Activated naive CD4-positive, alpha-beta T cell treated with anti-CD3 and anti-CD28 coated beads for 36 hours (primary cell): ENCODE data around the gene MRPL9. TPM values are rescaled to one million over a fixed set of nuclear protein-coding genes. Genes with fewer than 3 reads are reported as not detected.
"Not testable (repeated sequence)": the region's sequence is repeated elsewhere in the genome, so short reads cannot be mapped to it uniquely, and the experiment has no call there.

Experiments used
- CTCF ChIA-PET: fragments of 350-600 bp; sonication (Branson Sonifier 250); formaldehyde crosslinking; loops from one replicate; lab custom pipeline; 2021; ENCODE audit warnings: antibody characterized with exemption; lab: Charles Lee
- DNase-seq: peaks from one replicate; pipeline ENCODE4 v3.0.0-alpha.2; 2020
- H3K27ac Mint-ChIP-seq: one replicate; pipeline ENCODE4 v1.8.0; 2021; ENCODE audit warnings: mild to moderate bottlenecking, mixed read lengths
- H3K27me3 Mint-ChIP-seq: one replicate; pipeline ENCODE4 v1.8.0; 2021; ENCODE audit warnings: low read depth, mixed read lengths
- H3K36me3 Mint-ChIP-seq: one replicate; pipeline ENCODE4 v1.8.0; 2021; ENCODE audit warnings: low read depth, mixed read lengths
- H3K4me1 Mint-ChIP-seq: one replicate; pipeline ENCODE4 v1.8.0; 2021; ENCODE audit warnings: low read depth, mixed read lengths
- H3K4me3 Mint-ChIP-seq: one replicate; pipeline ENCODE4 v1.8.0; 2021; ENCODE audit warnings: mild to moderate bottlenecking, moderate library complexity, mixed read lengths
- H3K9me3 Mint-ChIP-seq: one replicate; pipeline ENCODE4 v1.8.0; 2021; ENCODE audit warnings: mixed read lengths
- intact Hi-C: fragments of 100-400 bp; cut with micrococcal nuclease; formaldehyde crosslinking; loops from one replicate; pipeline ENCODE4 v1.15.1; 2023
- total RNA-seq, 2 experiments: library from RNA; stranded (reverse); gene quantifications; one replicate each; pipeline ENCODE4 v1.2.3, GENCODE V29; 2021

MRPL9 gene
- total RNA-seq, 2 experiments from 2014 or later: 157 to 160 TPM

- H3K36me3 Mint-ChIP-seq: peaks cover 20% of the 10 kb centered on the region
- no peak overlapping the region for H3K27ac Mint-ChIP-seq
- no peaks in the 10 kb centered on the region for H3K9me3 Mint-ChIP-seq
- H3K4me3 Mint-ChIP-seq: no peak overlapping the region
- CTCF ChIA-PET: interaction anchor here (0.5 to 1.8 kb wide), 5 partner anchors 75 to 458 kb away, joined by 3 to 5 read pairs (median 4); no protein-coding TSS in a partner anchor
- peaks cover 26% of the 10 kb centered on the region for H3K4me1 Mint-ChIP-seq
- H3K27me3 Mint-ChIP-seq: no peaks in the 10 kb centered on the region
- intact Hi-C loops: no loop called here
- DNase-seq: no peak
These were observed 4.1 kb downstream of the MRPL9 start for GRCh38 chr1:151759241-151759640.

GRCh38 chr1:151756291-151756690, 7.0 kb downstream of the MRPL9 start:
- peak; percentile 26 for DNase-seq
- Mint-ChIP-seq H3K4me1 (peaks cover 13% of the 10 kb centered on the region), H3K9me3 (no peaks in the 10 kb centered on the region), H3K4me3 (no peak overlapping the region), H3K27ac (peak overlapping the region; percentile 22), H3K36me3 (peaks cover 13% of the 10 kb centered on the region), H3K27me3 (no peaks in the 10 kb centered on the region)
- CTCF ChIA-PET: interaction anchor here (1.5 kb wide), 1 partner anchor 80 kb away, joined by 8 read pairs; no protein-coding TSS in a partner anchor
- intact Hi-C loops: no loop called here

GRCh38 chr1:151741516-151741915, 21.8 kb downstream of the MRPL9 start:
- CTCF ChIA-PET: no interaction called here
- H3K27me3 Mint-ChIP-seq: peaks cover 2% of the 10 kb centered on the region

GRCh38 chr1:151739590-151740355, 23.5 kb downstream of the MRPL9 start:
- intact Hi-C loops: no loop called here
- no peaks in the 10 kb centered on the region for H3K4me1 Mint-ChIP-seq
- H3K27me3 Mint-ChIP-seq: no peaks in the 10 kb centered on the region
- DNase-seq: no peak
- no peaks in the 10 kb centered on the region for H3K36me3 Mint-ChIP-seq
- peaks cover 18% of the 10 kb centered on the region for H3K9me3 Mint-ChIP-seq
- no peak overlapping the region for H3K27ac Mint-ChIP-seq
- CTCF ChIA-PET: interaction anchor here (0.6 kb wide), 1 partner anchor 148 kb away, joined by 3 read pairs; no protein-coding TSS in a partner anchor
- no peak overlapping the region for H3K4me3 Mint-ChIP-seq

More at GRCh38 chr1:151741516-151741915, 21.8 kb downstream of the MRPL9 start:
- Mint-ChIP-seq H3K36me3 (no peaks in the 10 kb centered on the region), H3K4me3 (no peak overlapping the region), H3K9me3 (peaks cover 18% of the 10 kb centered on the region), H3K27ac (no peak overlapping the region), H3K4me1 (no peaks in the 10 kb centered on the region)
- intact Hi-C loops: no loop called here
- DNase-seq: no peak

GRCh38 chr1:151737479-151737878, 25.8 kb downstream of the MRPL9 start:
- Mint-ChIP-seq H3K4me1 (no peaks in the 10 kb centered on the region), H3K27ac (no peak overlapping the region), H3K9me3 (peaks cover 18% of the 10 kb centered on the region), H3K27me3 (no peaks in the 10 kb centered on the region), H3K4me3 (no peak overlapping the region), H3K36me3 (no peaks in the 10 kb centered on the region)
- intact Hi-C loops: no loop called here
- CTCF ChIA-PET: interaction anchor here (0.9 to 1.2 kb wide), 2 partner anchors 9 to 436 kb away, joined by 3 read pairs; no protein-coding TSS in a partner anchor
- no peak for DNase-seq

- Mint-ChIP-seq H3K9me3 (peaks cover 18% of the 10 kb centered on the region), H3K27ac (no peak overlapping the region), H3K36me3 (no peaks in the 10 kb centered on the region), H3K27me3 (no peaks in the 10 kb centered on the region), H3K4me3 (no peak overlapping the region), H3K4me1 (no peaks in the 10 kb centered on the region)
- intact Hi-C loops: no loop called here
- CTCF ChIA-PET: no interaction called here
- no peak for DNase-seq
These were observed 26.3 kb downstream of the MRPL9 start for GRCh38 chr1:151737026-151737425.

- intact Hi-C loops: not testable (repeated sequence)
These were observed 29.3 kb downstream of the MRPL9 start for GRCh38 chr1:151733995-151734394.

GRCh38 chr1:151733126-151733525, 30.2 kb downstream of the MRPL9 start:
- intact Hi-C loops: no loop called here
- no peaks in the 10 kb centered on the region for H3K4me1 Mint-ChIP-seq
- H3K27ac Mint-ChIP-seq: no peak overlapping the region
- no peak for DNase-seq
- H3K4me3 Mint-ChIP-seq: no peak overlapping the region
- CTCF ChIA-PET: interaction anchor here (0.6 to 2.2 kb wide), 5 partner anchors 18 to 175 kb away, joined by 3 to 9 read pairs (median 6); no protein-coding TSS in a partner anchor
- H3K36me3 Mint-ChIP-seq: no peaks in the 10 kb centered on the region
- peaks cover 15% of the 10 kb centered on the region for H3K9me3 Mint-ChIP-seq
- H3K27me3 Mint-ChIP-seq: peaks cover 4% of the 10 kb centered on the region

More at GRCh38 chr1:151733995-151734394, 29.3 kb downstream of the MRPL9 start:
- not testable (repeated sequence) for H3K4me3 Mint-ChIP-seq, H3K36me3 Mint-ChIP-seq, DNase-seq, H3K27ac Mint-ChIP-seq, H3K4me1 Mint-ChIP-seq, H3K27me3 Mint-ChIP-seq
- H3K9me3 Mint-ChIP-seq: peaks cover 18% of the 10 kb centered on the region
- CTCF ChIA-PET: interaction anchor here (0.6 to 2.6 kb wide), 18 partner anchors 8 to 404 kb away, joined by 3 to 19 read pairs (median 4); partner anchors contain the start of genes MRPL9 and RIIAD1

- Mint-ChIP-seq H3K27me3 (peaks cover 24% of the 10 kb centered on the region), H3K4me3 (no peak overlapping the region), H3K9me3 (no peaks in the 10 kb centered on the region), H3K4me1 (no peaks in the 10 kb centered on the region), H3K36me3 (no peaks in the 10 kb centered on the region), H3K27ac (no peak overlapping the region)
- intact Hi-C loops: no loop called here
- no peak for DNase-seq
- CTCF ChIA-PET: interaction anchor here (1.0 kb wide), 1 partner anchor 45 kb away, joined by 3 read pairs; no protein-coding TSS in a partner anchor
These were observed 33.4 kb downstream of the MRPL9 start for GRCh38 chr1:151729966-151730291.

- CTCF ChIA-PET: interaction anchor here (0.6 to 1.4 kb wide), 5 partner anchors 8 to 446 kb away, joined by 3 to 5 read pairs (median 3); no protein-coding TSS in a partner anchor
- Mint-ChIP-seq H3K4me3 (no peak overlapping the region), H3K36me3 (no peaks in the 10 kb centered on the region), H3K9me3 (no peaks in the 10 kb centered on the region), H3K27ac (no peak overlapping the region), H3K4me1 (no peaks in the 10 kb centered on the region), H3K27me3 (peaks cover 24% of the 10 kb centered on the region)
- DNase-seq: no peak
- intact Hi-C loops: no loop called here
These were observed 33.9 kb downstream of the MRPL9 start for GRCh38 chr1:151729157-151729965.

GRCh38 chr1:151728151-151729054, 34.9 kb downstream of the MRPL9 start:
- CTCF ChIA-PET: interaction anchor here (0.6 to 1.4 kb wide), 4 partner anchors 9 to 445 kb away, joined by 3 to 5 read pairs (median 3); no protein-coding TSS in a partner anchor
- no peaks in the 10 kb centered on the region for H3K9me3 Mint-ChIP-seq
- DNase-seq: no peak
- no peak overlapping the region for H3K27ac Mint-ChIP-seq
- no peaks in the 10 kb centered on the region for H3K36me3 Mint-ChIP-seq
- no peak overlapping the region for H3K4me3 Mint-ChIP-seq
- H3K27me3 Mint-ChIP-seq: peaks cover 29% of the 10 kb centered on the region
- no peaks in the 10 kb centered on the region for H3K4me1 Mint-ChIP-seq
- intact Hi-C loops: no loop called here
